Vagina (tissue), 2 donors: Measurements from ENCODE around the gene LSM14A.

ENCODE experiments used
- CTCF ChIP-seq, 3 experiments: fragments of 450-650 bp in 2 of 3; fragments of 200-600 bp in 1 of 3; sonication (generic) in 1 of 3; IDR thresholded peaks; one replicate each; pipeline ENCODE4 v1.5.1; 2017 to 2019; ENCODE audit warnings: antibody characterized with exemption in 3 of 3, mild to moderate bottlenecking in 2 of 3, moderate library complexity in 2 of 3
- POLR2A ChIP-seq, 2 donors: fragments of 450-650 bp; IDR thresholded peaks; one replicate each; pipeline ENCODE4 v1.6.1; 2017; ENCODE audit warnings: antibody characterized with exemption in 2 of 2, mild to moderate bottlenecking in 2 of 2, moderate library complexity in 2 of 2

DNA sequence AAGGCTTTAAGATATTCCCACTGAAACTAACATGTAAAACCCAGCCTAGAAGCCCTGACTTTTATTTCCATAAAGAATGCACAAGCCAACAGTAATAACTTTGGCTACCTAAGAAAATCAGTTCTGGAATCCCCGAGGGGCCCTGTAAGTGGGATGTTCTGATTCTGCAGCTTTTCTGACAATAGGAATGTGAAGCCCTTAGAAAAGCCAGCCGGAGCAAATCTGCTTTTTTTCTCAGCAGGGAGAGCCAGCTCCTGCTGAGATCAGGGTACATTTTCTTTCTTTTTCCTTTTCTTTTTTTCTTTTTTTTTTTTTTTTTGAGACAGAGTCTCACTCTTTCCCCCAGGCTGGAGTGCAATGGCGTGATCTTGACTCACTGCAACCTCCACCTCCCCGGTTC is 74.0 kb downstream of the LSM14A start:
- TF ChIP-seq CTCF (IDR thresholded peaks at IDR 0.05) (no peak), POLR2A (IDR thresholded peaks at IDR 0.05) (no peak)
